Cardiac muscle cell (in vitro differentiated cells and primary cell): Measurements from ENCODE around the gene ANKDD1B. TPM values are rescaled to one million over a fixed set of nuclear protein-coding genes. Genes with fewer than 3 reads are reported as not detected.

Source experiments
- DNase-seq, 2 donors: peaks; one replicate each; pipeline versions ENCODE4 v3.0.0 to v3.0.0-alpha.2; 2010 to 2017; ENCODE audit warnings: low read depth in 1 of 2, low spot score in 1 of 2
- H3K27ac ChIP-seq: fragments of 200-600 bp; sonication (generic); 2 replicates; pipeline ENCODE4 v1.5.1; 2016
- H3K27me3 ChIP-seq: fragments of 200-600 bp; sonication (generic); 2 replicates; pipeline ENCODE4 v1.6.0; 2016; ENCODE audit warnings: control low read depth
- H3K36me3 ChIP-seq: fragments of 200-600 bp; sonication (generic); 2 replicates; pipeline ENCODE4 v1.5.1; 2016; ENCODE audit warnings: control low read depth
- H3K4me1 ChIP-seq: fragments of 200-600 bp; sonication (generic); 2 replicates; pipeline ENCODE4 v1.8.1; 2017; ENCODE audit warnings: low read depth, mild to moderate bottlenecking, mixed run types
- H3K4me3 ChIP-seq: fragments of 200-600 bp; sonication (generic); 2 replicates; pipeline ENCODE4 v1.5.1; 2016; ENCODE audit warnings: mild to moderate bottlenecking
- H3K9me3 ChIP-seq: fragments of 200-600 bp; sonication (generic); 2 replicates; pipeline ENCODE4 v1.5.1; 2017; ENCODE audit warnings: low read depth, mild to moderate bottlenecking, control low read depth
- polyA plus RNA-seq: library from polyadenylated mRNA; unstranded; fragments of >200 nt; fragmentation: Nextera tagmentation; extraction: Ambion mirVana; gene quantifications from 2 replicates; pipeline ENCODE4 v1.2.1, GENCODE V29; 2016
- total RNA-seq: library from RNA; depleted of rRNA; stranded (reverse); fragments of >200 nt; gene quantifications from 2 replicates; pipeline ENCODE4 v1.2.3, GENCODE V29; 2016
- TF ChIP-seq, protein P1 (sequence below): IDR thresholded peaks from 2 replicates; pipeline ENCODE4 v1.5.1; 2012; ENCODE audit warnings: low read depth, mild to moderate bottlenecking, low read length

Gene ANKDD1B
- total and polyA plus RNA-seq, 2 experiments from 2014 or later, result 0.09 TPM; not detected in 1

DNA sequence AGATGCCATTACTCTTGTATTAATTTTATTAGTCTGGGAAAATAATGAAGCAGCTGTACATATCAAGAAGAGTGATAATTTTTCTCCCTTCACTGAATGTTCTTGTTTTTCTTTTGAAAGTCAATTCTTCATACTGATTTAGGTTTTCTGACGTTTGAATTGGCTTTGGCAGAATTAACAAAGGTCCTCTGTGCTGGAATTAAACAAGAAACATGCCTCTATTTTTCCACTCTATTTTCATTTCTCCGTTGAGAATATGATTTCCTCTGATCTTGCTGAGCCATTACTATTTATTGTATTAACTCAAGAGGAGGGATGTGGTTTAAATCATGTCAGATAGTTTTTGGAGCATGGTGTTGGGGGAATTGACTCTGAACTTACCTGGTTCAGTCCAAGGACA lies 42.3 kb downstream of the ANKDD1B start:
- no peaks in the 10 kb centered on the region for H3K9me3 ChIP-seq
- DNase-seq, result no peak
- no peak overlapping the region for H3K27ac ChIP-seq
- TF ChIP-seq, protein P1, sequence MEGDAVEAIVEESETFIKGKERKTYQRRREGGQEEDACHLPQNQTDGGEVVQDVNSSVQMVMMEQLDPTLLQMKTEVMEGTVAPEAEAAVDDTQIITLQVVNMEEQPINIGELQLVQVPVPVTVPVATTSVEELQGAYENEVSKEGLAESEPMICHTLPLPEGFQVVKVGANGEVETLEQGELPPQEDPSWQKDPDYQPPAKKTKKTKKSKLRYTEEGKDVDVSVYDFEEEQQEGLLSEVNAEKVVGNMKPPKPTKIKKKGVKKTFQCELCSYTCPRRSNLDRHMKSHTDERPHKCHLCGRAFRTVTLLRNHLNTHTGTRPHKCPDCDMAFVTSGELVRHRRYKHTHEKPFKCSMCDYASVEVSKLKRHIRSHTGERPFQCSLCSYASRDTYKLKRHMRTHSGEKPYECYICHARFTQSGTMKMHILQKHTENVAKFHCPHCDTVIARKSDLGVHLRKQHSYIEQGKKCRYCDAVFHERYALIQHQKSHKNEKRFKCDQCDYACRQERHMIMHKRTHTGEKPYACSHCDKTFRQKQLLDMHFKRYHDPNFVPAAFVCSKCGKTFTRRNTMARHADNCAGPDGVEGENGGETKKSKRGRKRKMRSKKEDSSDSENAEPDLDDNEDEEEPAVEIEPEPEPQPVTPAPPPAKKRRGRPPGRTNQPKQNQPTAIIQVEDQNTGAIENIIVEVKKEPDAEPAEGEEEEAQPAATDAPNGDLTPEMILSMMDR, result no peak
- H3K27me3 ChIP-seq, result peaks cover 85% of the 10 kb centered on the region
- H3K36me3 ChIP-seq, result no peaks in the 10 kb centered on the region
- H3K4me1 ChIP-seq, result peaks cover 10% of the 10 kb centered on the region
- H3K4me3 ChIP-seq, result no peak overlapping the region

DNA sequence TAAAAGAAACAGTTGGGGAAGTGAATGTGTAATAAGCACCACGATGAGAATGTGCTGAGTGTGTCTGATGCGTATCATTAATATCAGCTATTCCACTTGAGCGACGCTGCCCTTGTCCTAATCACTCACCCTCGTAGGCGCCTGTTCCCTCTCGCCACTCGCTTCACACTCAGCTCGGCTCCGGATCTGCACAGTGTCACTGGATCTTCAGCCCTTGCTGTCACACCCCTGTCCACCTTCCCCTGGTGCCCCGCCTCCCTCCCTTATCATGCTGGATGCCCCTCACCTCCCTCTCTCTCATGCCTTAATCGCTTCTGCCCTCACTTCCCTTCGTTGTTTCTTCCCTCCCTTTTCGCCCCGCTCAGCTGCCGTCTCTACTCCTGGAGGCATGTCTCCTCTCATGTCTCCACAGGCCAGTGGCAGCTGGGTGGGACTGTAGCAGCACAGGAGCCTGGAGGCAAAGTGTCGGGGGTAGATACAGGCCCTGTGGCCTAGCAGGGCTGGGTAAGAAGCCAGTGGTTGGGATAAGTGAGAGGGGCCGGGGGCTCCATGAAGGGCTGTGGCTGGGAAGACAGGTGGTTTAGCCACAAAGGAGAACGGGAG lies 43.5 kb downstream of the ANKDD1B start:
- peak in 1 of 2 donors; percentile 77 for DNase-seq
- TF ChIP-seq, protein P1, result no peak
- Histone ChIP-seq H3K27ac (no peak overlapping the region), H3K4me1 (peaks cover 10% of the 10 kb centered on the region), H3K27me3 (peaks cover 86% of the 10 kb centered on the region), H3K4me3 (no peak overlapping the region), H3K36me3 (no peaks in the 10 kb centered on the region), H3K9me3 (no peaks in the 10 kb centered on the region)

DNA sequence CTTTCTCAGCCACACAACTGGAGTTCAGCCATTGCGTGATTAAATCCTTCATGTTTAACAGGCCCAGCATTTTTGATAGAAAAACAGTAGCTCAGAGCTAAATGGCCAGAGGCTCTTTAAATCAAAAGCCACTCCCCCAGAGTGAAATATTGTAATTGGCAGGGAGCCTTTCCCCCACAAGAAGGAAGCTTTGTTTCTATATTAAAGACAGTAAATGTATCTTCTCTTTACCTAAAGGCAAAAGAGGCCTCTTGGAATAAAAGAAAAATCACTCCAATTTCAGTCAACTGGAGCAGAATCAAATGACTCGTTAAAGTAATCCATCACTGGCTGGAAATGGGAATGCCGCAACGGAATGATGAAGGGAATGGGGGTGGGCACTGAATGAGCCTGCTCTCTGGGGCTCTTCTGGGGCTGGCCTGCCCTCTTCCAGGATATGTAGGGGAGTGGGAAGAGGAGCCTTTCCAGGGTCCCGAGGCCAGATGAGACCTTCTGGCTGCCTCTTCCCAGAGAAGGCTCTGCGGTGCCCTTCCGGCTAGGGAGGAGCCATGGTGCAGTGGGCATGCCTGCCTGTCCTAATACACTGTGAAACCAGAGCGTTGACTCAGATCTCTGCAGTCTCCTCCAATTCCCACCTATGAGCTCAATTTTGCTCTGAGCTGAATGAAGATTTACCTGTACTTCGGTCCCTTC lies 45.2 kb downstream of the ANKDD1B start:
- no peaks in the 10 kb centered on the region for H3K36me3 ChIP-seq
- peaks cover 10% of the 10 kb centered on the region for H3K4me1 ChIP-seq
- H3K4me3 ChIP-seq, result no peak overlapping the region
- H3K27ac ChIP-seq, result no peak overlapping the region
- peaks cover 83% of the 10 kb centered on the region for H3K27me3 ChIP-seq
- TF ChIP-seq, protein P1, result no peak
- peak in 1 of 2 donors; percentile 50 for DNase-seq
- no peaks in the 10 kb centered on the region for H3K9me3 ChIP-seq

DNA sequence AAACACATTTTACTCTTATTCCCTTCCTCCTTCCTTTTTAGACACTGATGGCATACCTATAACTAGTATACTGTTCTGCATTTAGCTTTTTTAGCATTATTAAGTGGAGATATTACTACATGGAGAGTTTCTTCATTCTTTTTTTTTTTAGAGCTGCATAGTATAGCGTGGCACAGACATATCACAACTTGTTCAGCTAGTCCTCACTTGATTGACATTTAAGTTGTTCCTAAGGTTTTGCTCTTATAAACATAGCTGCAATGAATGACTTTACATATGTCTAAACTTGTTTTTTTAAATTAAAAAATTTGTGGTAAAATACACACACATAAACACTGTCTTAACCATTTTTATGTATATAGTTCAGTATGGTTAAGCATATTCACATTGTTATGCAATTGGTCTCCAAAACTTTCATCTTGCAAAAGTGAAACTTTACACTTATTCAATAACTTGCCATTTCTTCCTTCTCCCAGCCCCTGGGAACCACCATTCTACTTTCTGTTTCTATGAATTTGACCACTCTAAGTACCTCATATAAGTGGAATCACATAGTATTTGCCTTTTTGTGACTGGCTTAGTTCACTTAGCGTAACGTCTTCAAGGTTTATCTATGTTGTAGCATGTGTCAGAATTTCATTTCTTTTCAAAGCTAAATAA lies 48.7 kb downstream of the ANKDD1B start:
- no peak for DNase-seq
- Histone ChIP-seq H3K27me3 (peaks cover 87% of the 10 kb centered on the region), H3K4me1 (peaks cover 3% of the 10 kb centered on the region), H3K27ac (no peak overlapping the region), H3K4me3 (no peak overlapping the region), H3K9me3 (no peaks in the 10 kb centered on the region), H3K36me3 (no peaks in the 10 kb centered on the region)
- TF ChIP-seq, protein P1, result no peak

DNA sequence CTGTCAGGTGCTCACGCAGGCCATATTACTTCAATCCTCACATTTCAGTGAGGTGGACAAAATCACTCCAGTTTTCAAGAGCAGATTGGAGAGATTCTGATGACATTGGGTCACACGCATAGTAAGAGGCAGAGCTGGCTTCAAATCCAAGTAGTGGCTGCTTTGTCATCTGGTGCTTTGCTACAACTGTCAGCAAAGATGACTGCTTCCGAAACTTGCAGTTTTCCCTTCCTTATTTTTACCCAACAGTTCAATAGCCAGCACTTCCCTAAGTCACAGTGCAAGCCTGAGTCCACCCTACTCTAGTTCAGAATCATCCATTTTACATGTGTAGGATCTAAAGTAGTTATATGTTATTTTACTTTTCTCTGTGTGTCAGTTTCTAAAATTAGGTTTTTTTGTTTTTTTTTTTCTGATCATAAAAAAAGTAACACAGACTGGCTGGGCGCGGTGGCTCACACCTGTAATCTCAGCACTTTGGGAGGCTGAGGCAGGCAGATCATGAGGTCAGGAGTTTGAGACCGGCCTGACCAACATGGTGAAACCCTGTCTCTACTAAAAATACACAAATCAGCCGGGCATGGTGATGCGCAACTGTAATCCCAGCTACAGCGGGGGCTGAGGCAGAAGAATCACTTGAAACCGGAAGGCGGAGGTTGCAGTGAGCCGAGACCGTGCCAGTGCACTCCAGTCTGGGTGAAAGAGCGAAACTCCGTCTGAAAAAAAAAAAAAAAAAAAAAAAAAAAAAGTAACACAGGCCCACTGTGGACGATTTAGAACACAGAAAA lies 49.6 kb downstream of the ANKDD1B start:
- no peak for DNase-seq
- H3K36me3 ChIP-seq, result no peaks in the 10 kb centered on the region
- TF ChIP-seq, protein P1, result no peak
- H3K27ac ChIP-seq, result no peak overlapping the region
- peaks cover 89% of the 10 kb centered on the region for H3K27me3 ChIP-seq
- no peak overlapping the region for H3K4me3 ChIP-seq
- H3K9me3 ChIP-seq, result no peaks in the 10 kb centered on the region
- no peaks in the 10 kb centered on the region for H3K4me1 ChIP-seq
